Suprapubic skin (tissue), 4 donors: Measurements from ENCODE around the gene CD300A.

Experiments used
- EP300 ChIP-seq: sonication (generic); formaldehyde crosslinking; IDR thresholded peaks from one replicate; pipeline ENCODE4 v1.6.1; 2017; ENCODE audit warnings: antibody characterized with exemption
- POLR2A ChIP-seq, 2 donors: fragments of 450-650 bp; IDR thresholded peaks; one replicate each; pipeline ENCODE4 v1.6.1; 2017; ENCODE audit warnings: antibody characterized with exemption in 2 of 2, mild to moderate bottlenecking in 2 of 2, moderate library complexity in 2 of 2
- POLR2AphosphoS5 ChIP-seq, 3 donors: sonication (generic); formaldehyde crosslinking; IDR thresholded peaks; one replicate each; pipeline ENCODE4 v1.6.1; 2017; ENCODE audit warnings: antibody characterized with exemption in 3 of 3
- TF ChIP-seq, protein P1 (sequence below), 2 donors: fragments of 200-600 bp in 1 of 2; fragments of 450-650 bp in 1 of 2; sonication (generic) in 1 of 2; IDR thresholded peaks; one replicate each; pipeline ENCODE4 v1.5.1; 2016 to 2019; ENCODE audit warnings: antibody characterized with exemption in 2 of 2, mild to moderate bottlenecking in 1 of 2, moderate library complexity in 1 of 2

- TF ChIP-seq, protein P1, sequence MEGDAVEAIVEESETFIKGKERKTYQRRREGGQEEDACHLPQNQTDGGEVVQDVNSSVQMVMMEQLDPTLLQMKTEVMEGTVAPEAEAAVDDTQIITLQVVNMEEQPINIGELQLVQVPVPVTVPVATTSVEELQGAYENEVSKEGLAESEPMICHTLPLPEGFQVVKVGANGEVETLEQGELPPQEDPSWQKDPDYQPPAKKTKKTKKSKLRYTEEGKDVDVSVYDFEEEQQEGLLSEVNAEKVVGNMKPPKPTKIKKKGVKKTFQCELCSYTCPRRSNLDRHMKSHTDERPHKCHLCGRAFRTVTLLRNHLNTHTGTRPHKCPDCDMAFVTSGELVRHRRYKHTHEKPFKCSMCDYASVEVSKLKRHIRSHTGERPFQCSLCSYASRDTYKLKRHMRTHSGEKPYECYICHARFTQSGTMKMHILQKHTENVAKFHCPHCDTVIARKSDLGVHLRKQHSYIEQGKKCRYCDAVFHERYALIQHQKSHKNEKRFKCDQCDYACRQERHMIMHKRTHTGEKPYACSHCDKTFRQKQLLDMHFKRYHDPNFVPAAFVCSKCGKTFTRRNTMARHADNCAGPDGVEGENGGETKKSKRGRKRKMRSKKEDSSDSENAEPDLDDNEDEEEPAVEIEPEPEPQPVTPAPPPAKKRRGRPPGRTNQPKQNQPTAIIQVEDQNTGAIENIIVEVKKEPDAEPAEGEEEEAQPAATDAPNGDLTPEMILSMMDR (IDR thresholded peaks at IDR 0.05): no peak
- TF ChIP-seq POLR2A (IDR thresholded peaks at IDR 0.05) (no peak), POLR2AphosphoS5 (IDR thresholded peaks at IDR 0.05) (no peak), EP300 (no peak)
Observed at GRCh38 chr17:74485022-74485743, 18.7 kb downstream of the CD300A start.
